ENCODE data around the gene DDB1. TPM values are rescaled to one million over a fixed set of nuclear protein-coding genes. Genes with fewer than 3 reads are reported as not detected.

Gene DDB1
- total and polyA plus RNA-seq, 9 of the 15 experiments (the other 6 are each of a cell fraction or from before 2014, with no cell fraction given) = 172 to 361 (median 266) TPM

DNA sequence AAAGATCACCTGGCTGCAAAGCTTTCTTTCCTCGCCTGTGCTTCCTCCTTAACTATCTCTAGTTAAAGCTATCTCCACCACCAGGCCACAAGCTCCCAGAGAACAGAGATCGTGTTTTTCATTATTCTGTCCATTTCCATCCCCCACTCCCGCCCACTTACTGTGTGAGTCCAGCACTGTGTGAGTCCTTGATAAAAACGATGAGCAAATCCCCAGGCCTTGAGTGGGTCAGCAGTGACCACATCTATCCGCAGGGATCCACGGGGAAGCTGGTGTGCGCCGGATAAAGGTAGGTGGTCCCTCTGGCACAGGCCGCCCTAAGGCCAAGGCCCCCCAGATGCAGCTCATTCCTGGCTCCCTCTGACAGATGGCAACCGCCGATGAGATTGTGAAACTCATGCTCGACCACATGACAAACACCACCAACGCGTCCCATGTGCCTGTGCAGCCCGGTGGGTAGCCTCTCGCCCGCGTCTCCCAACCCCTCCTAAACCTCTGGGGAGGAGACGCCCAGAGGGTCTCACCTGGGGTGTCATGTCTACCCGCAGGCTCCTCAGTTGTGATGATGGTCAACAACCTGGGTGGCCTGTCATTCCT is 9.4 kb upstream of the DDB1 start (continued):
- TF ChIP-seq, protein P1, sequence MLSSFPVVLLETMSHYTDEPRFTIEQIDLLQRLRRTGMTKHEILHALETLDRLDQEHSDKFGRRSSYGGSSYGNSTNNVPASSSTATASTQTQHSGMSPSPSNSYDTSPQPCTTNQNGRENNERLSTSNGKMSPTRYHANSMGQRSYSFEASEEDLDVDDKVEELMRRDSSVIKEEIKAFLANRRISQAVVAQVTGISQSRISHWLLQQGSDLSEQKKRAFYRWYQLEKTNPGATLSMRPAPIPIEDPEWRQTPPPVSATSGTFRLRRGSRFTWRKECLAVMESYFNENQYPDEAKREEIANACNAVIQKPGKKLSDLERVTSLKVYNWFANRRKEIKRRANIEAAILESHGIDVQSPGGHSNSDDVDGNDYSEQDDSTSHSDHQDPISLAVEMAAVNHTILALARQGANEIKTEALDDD (IDR thresholded peaks at IDR 0.05) = peak; percentile 95
- TF ChIP-seq SFPQ (IDR thresholded peaks at IDR 0.05; ENCODE audit: low read depth, low read length) (no peak), CCAR2 (IDR thresholded peaks at IDR 0.05; ENCODE audit: low read depth, low read length) (no peak), SRF (CRISPR knock-in tag; IDR thresholded peaks at IDR 0.05) (no peak), THRA (IDR thresholded peaks at IDR 0.05) (no peak), PURB (CRISPR knock-in tag; IDR thresholded peaks at IDR 0.05; ENCODE audit: low read depth) (no peak), MTA3 (IDR thresholded peaks at IDR 0.05; ENCODE audit: borderline replicate concordance) (peak; percentile 84; the same call in 1 of the 2 replicates), XRCC4 (IDR thresholded peaks at IDR 0.05; ENCODE audit: extremely low read depth, insufficient read depth, insufficient read length) (no peak), TAF9B (IDR thresholded peaks at IDR 0.05; ENCODE audit: partially characterized antibody) (peak; percentile 31), NR2C1 (IDR thresholded peaks at IDR 0.05) (no peak), NR2C1 (tag; IDR thresholded peaks at IDR 0.05) (no peak), FOXA3 (CRISPR knock-in tag; conservative IDR thresholded peaks at IDR 0.05 in 1 of 2, IDR thresholded peaks at IDR 0.05 in 1 of 2) (no peak)
- TF ChIP-seq, protein P2, sequence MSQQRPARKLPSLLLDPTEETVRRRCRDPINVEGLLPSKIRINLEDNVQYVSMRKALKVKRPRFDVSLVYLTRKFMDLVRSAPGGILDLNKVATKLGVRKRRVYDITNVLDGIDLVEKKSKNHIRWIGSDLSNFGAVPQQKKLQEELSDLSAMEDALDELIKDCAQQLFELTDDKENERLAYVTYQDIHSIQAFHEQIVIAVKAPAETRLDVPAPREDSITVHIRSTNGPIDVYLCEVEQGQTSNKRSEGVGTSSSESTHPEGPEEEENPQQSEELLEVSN (IDR thresholded peaks at IDR 0.05; ENCODE audit: borderline replicate concordance in 1 of 2, extremely low read depth in 1 of 2, insufficient read depth in 1 of 2, insufficient read length in 1 of 2, low read depth in 1 of 2, low read length in 1 of 2, poor library complexity in 1 of 2, severe bottlenecking in 1 of 2) = peak in 1 of 2 experiments; percentile 51
- TF ChIP-seq, protein P3, sequence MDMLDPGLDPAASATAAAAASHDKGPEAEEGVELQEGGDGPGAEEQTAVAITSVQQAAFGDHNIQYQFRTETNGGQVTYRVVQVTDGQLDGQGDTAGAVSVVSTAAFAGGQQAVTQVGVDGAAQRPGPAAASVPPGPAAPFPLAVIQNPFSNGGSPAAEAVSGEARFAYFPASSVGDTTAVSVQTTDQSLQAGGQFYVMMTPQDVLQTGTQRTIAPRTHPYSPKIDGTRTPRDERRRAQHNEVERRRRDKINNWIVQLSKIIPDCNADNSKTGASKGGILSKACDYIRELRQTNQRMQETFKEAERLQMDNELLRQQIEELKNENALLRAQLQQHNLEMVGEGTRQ (CRISPR knock-in tag; IDR thresholded peaks at IDR 0.05) = peak; percentile 26; the same call in 1 of the 2 replicates
